CD1c-positive myeloid dendritic cell (primary cell): ENCODE results near the gene GLIPR2.
A peak's percentile ranks its signal among the peaks of the same experiment; 100 is the strongest.

Experiments used
- DNase-seq: peaks from one replicate; pipeline ENCODE4 v3.0.0-alpha.2; 2016; ENCODE audit errors: extremely low spot score

GLIPR2 gene

DNA sequence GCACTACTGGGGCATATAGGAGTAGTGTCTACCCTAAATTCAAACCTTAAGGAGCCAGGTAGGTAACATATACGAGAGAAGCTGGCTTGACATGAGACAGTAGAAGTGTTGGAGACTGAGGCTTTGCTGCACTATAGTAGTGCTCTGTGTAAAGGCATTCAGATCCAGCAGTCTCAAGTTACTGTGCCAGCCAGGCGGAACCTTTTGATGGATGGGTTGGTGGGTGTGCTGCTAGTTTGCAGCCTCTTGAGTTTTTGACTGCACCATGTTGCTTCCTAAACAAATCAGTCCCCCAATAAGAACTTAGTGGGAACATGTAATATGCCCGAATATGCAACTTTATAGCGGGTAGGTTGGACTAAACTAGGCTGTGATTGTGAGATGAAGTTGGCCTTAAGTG, 55.7 kb downstream of the GLIPR2 start:
- DNase-seq, result no peak

- no peak for DNase-seq
Measured at GRCh38 chr9:36193023-36193422, 56.5 kb downstream of the GLIPR2 start.

GRCh38 chr9:36194326-36195000, 57.9 kb downstream of the GLIPR2 start:
- no peak for DNase-seq

DNA sequence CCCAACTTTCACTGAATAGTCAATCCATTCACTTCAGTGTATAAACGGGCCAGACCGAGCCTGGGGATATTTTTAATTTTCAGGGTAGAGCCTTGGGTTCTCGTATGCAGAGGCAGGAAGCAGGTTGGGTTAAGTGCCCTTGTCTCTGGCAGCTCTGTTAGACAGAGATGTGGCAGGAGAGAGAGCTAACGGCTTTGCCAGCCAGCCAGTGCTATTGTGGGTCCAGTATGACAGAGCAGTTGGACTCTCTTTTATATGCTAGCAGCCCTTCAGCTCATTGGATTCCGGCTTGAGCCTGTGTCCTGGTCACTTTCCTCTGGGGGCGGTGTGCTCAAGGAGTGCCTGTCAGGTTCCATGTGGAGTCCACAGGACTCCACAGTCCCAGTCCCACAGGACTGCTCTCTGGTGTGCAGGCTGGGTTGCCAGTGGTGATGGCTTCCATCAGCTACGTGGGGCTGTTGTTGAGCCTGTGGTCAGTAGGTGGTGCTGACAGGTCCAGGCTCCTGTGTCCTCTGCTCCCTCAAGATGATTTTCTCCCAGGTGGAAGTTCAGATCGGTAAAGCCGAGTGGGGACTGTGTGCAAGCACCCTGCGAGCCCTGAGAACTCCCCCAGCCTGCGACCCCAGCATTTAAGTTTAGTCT, 68.5 kb downstream of the GLIPR2 start:
- DNase-seq, result no peak

DNA sequence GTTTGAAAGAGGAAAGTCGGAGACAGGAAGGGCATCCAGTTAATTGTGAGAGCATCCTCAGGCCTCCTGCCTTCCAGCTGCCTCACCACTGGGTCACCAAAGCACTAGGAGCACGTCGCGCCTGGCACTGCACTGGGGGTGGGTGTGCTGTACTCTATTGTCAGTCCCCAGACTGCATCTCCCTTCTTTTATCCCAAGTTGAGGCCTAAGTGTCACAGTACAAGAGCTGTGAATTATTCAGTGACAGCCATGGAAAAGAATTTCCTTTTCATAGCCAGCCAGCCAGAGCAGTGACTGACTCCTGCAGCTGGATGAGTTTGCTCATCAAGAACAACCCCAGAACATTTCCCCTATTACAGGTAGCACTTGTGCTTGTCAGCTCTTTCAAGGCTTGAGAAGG, 70.5 kb downstream of the GLIPR2 start:
- no peak for DNase-seq

DNA sequence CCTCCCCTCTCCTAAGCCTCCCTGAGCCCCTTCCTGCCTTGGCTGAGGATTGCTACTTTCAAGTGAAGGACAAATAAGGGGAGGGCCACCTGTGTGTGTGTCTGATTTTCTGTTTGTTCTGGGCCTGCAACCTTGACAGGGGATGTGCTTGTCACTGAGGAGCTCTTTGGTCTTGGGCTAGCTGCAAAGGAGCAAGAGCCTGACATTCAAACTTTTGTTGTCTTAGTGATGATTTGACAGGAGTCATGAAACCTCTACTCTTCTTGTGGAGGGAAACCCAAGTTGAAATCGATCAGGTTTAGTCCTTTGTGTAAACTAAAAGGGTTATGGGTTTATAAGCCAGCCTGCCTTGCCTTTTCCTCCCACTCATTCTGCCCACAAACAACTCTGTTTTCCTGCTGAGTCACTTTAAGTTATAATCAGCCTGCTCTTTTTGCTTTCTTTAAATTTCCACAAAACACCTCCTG, 71.0 kb downstream of the GLIPR2 start:
- DNase-seq, result peak; percentile 15

GRCh38 chr9:36208521-36209253, 72.2 kb downstream of the GLIPR2 start:
- no peak for DNase-seq

DNA sequence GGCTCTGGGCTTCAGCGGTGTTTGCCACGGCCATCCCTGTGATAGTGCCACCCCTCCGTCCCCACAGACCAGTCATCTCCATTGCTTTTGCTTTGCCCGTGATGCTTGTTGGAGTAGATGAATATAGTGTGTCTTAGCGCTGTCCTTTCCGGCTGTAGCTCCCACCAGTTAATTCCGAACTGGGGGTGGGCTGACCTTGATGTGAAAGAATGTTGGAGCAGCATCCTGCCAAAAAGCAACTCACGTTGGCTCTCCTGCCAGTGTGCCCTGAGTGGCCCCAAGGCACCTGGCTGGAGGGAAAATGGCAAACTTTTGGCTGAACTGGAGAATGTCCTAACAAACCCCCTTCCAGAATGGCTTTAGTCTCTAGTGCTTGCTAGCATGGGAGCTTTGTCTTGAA, 74.2 kb downstream of the GLIPR2 start:
- no peak for DNase-seq

DNA sequence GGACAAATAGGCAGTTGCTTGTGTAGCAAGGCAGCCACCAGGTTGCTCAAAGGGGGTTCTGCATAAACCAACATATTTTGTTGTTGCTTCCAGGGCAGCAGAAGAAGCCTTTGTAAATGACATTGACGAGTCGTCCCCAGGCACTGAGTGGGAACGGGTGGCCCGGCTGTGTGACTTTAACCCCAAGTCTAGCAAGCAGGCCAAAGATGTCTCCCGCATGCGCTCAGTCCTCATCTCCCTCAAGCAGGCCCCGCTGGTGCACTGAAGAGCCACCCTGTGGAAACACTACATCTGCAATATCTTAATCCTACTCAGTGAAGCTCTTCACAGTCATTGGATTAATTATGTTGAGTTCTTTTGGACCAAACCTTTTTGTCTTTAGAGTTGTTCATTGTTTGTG, 75.0 kb downstream of the GLIPR2 start:
- DNase-seq, result no peak

DNA sequence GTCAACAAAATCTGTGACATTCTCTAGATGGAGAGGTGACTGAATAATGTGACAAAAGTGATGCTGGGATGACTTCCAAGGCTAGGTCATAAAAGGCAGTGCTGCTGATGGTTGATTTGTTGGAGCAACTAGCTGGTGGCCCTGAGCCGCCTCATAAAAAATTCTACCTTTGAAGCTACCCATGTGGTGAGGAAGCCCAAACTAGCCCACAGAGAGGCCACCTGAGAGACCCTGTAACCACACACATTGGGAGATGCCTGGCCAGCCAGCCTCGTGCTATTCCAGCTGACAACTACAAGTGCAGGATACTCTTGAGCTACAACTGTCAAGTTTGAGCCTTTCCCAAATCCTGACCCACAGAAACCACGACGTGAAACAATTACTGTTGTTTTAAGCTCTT, 76.9 kb downstream of the GLIPR2 start:
- no peak for DNase-seq
